Activated T-helper 1 cell treated with anti-CD3 and anti-CD28 coated beads, Interleukin-12 subunit alpha, Interleukin-12 subunit beta, Interleukin-2, Interleukin-4 antibody, amounts not matched to agents 30 ng/mL and 10 ng/mL and 1 ng/mL, durations not matched to agents 14 hours and 24 hours and 36 hours (primary cell): ENCODE results near the gene CPNE6. TPM values are rescaled to one million over a fixed set of nuclear protein-coding genes. Genes with fewer than 3 reads are reported as not detected.

ENCODE experiments used
- DNase-seq: peaks from one replicate; pipeline ENCODE4 v3.0.0; 2021; ENCODE audit warnings: low spot score
- H3K27ac Mint-ChIP-seq: one replicate; pipeline ENCODE4 v1.8.0; 2021; ENCODE audit warnings: mild to moderate bottlenecking, mixed read lengths
- H3K27me3 Mint-ChIP-seq: one replicate; pipeline ENCODE4 v1.8.0; 2022; ENCODE audit warnings: mild to moderate bottlenecking, moderate library complexity, mixed read lengths; ENCODE audit not compliant: insufficient read depth
- H3K36me3 Mint-ChIP-seq: one replicate; pipeline ENCODE4 v1.8.0; 2021; ENCODE audit warnings: low read depth, mixed read lengths
- H3K4me1 Mint-ChIP-seq: one replicate; pipeline ENCODE4 v1.8.0; 2021; ENCODE audit warnings: low read depth, mixed read lengths
- H3K4me3 Mint-ChIP-seq: one replicate; pipeline ENCODE4 v1.8.0; 2021; ENCODE audit warnings: mild to moderate bottlenecking, moderate library complexity, mixed read lengths
- H3K9me3 Mint-ChIP-seq: one replicate; pipeline ENCODE4 v1.8.0; 2021; ENCODE audit warnings: mixed read lengths
- intact Hi-C: fragments of 100-400 bp; cut with micrococcal nuclease; formaldehyde crosslinking; loops from one replicate; pipeline ENCODE4 v1.15.1; 2024
- total RNA-seq: library from RNA; stranded (reverse); gene quantifications from 2 replicates; pipeline ENCODE4 v1.2.3, GENCODE V29; 2022

The CPNE6 gene
- total RNA-seq, 1 donor from 2014 or later, result not detected

DNA sequence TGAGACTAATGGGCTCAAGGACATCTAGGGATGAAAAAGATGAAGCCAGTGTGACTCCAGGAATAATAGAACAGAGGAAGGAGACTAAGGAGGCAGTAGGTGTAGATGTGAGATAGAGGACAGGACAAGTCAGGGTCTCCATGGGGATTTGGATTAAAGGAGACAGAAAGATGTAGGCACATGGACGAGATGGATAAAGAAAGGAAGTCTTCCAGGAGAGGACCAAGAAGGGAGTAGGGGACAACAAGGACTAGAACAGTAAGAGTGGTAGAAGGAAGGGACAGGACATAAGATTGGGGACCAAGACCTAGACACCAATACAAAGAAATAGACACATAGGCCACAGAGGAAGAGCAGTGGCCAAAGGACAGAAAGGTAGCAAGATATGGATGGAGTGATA, 15.6 kb downstream of the CPNE6 start:
- Mint-ChIP-seq H3K27ac (no peak overlapping the region), H3K36me3 (no peaks in the 10 kb centered on the region), H3K4me1 (peaks cover 10% of the 10 kb centered on the region), H3K27me3 (peaks cover 4% of the 10 kb centered on the region), H3K4me3 (no peak overlapping the region), H3K9me3 (no peaks in the 10 kb centered on the region)
- DNase-seq, result no peak
- intact Hi-C loops, result no loop called here

DNA sequence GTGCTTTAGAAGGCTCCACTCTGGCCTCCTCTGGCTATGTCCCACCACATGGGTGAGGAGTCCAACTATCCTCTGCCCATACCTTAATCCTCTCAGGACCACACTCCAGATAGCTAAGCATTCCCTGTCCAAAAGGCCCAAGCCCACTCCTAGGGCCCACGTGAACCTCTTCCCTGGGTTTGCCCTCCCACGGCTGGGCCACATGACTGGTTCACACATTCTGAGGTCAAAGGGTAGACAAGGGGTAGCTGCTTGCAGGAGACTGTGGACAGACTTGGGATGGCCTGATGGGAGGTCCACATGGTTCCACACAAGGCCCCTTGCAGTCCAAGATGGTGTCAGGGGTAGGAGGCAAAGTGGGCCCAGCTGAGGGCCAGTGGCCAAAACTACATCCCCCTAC, 16.7 kb downstream of the CPNE6 start:
- H3K4me3 Mint-ChIP-seq, result no peak overlapping the region
- no peaks in the 10 kb centered on the region for H3K36me3 Mint-ChIP-seq
- peaks cover 8% of the 10 kb centered on the region for H3K4me1 Mint-ChIP-seq
- intact Hi-C loops, result no loop called here
- H3K27me3 Mint-ChIP-seq, result no peaks in the 10 kb centered on the region
- no peaks in the 10 kb centered on the region for H3K9me3 Mint-ChIP-seq
- DNase-seq, result no peak
- H3K27ac Mint-ChIP-seq, result no peak overlapping the region

DNA sequence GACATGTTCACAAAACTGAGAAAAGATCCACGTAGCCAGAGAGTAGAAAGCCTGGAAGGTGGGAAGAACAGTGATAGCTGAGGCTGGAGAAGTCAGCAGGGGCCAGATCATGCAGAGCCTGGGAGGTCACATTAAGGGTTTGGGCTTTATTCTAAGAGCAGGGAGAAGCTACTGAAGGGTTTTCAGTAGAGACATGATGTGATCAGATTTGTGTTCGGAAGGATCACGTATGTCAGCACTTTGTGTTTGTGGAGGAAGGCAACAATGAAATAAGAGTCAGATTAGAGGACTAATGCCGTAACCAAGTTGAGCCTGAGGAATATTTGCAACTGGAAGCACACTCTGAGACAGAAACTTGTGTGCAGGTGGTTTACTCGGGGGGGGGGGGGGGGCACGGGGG, 18.5 kb downstream of the CPNE6 start:
- DNase-seq, result no peak
- peaks cover 18% of the 10 kb centered on the region for H3K4me1 Mint-ChIP-seq
- H3K9me3 Mint-ChIP-seq, result no peaks in the 10 kb centered on the region
- H3K36me3 Mint-ChIP-seq, result peaks cover under 1% of the 10 kb centered on the region
- no peak overlapping the region for H3K4me3 Mint-ChIP-seq
- H3K27ac Mint-ChIP-seq, result no peak overlapping the region
- H3K27me3 Mint-ChIP-seq, result no peaks in the 10 kb centered on the region
- intact Hi-C loops, result loop anchor here (1.0 to 5.0 kb wide), 4 partner anchors 18 to 103 kb away; partner anchors contain the start of gene DHRS4L2

DNA sequence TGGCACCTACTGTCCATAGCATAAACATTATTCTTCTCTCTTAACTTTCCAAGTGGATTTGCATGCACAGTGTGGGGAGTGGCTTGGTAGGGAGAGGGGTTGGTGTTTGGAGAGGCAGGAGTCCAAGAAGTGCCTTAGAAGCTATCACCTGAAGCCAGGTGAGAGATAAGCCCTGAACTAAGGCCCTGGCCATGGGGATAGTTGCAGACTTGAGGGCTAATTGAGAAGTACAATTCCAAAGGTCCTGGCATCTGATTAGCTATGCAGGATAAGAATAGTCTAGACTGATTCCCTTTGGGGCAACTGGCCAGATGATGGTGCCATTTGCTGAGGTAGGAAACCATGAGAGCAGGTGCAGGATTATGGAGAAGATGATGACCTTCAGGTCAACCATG, 20.7 kb downstream of the CPNE6 start:
- Mint-ChIP-seq H3K27me3 (no peaks in the 10 kb centered on the region), H3K27ac (peak overlapping the region; percentile 86), H3K4me1 (peaks cover 36% of the 10 kb centered on the region), H3K36me3 (peaks cover 15% of the 10 kb centered on the region), H3K9me3 (no peaks in the 10 kb centered on the region), H3K4me3 (peak overlapping the region; percentile 16)
- no peak for DNase-seq
- intact Hi-C loops, result loop anchor here (5.0 kb wide), 1 partner anchor 105 kb away; the partner anchor contains the start of gene DHRS4L2

DNA sequence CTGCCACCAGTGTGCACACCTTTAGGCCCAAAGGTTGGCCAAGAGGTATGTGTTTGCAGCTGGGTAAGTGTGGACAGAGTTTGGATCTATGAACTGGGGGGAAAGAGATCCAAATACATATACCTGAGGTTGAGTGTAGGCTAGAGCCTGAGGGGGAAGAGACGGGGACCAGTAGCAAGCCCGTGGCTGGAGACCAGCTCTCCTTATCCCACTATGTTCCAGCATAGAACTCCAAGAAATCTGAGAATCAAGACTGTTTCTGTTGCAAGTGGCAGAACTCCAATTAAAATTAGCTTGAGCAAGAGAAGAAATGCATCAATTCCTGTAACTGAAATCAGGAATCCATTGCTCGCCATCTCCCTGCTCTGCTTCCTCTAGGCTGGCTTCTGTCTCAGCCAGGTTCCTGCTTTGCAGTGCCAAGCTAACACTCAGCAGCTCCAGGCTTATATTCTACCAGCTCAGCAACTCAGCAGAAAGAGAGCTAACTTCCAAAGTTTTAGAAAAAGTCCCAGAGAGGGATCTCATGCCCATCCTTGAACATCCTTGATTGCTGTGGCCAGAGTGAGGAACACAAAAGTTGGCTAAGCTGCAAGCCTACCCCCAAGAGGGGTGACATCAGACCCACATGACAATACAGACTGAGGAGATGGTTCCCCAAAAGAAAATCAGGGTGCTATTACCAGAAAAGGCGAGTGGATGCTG, 21.3 kb downstream of the CPNE6 start:
- Mint-ChIP-seq H3K9me3 (no peaks in the 10 kb centered on the region), H3K4me3 (peak overlapping the region; percentile 100), H3K4me1 (peaks cover 36% of the 10 kb centered on the region), H3K36me3 (peaks cover 15% of the 10 kb centered on the region), H3K27ac (peak overlapping the region; percentile 86), H3K27me3 (no peaks in the 10 kb centered on the region)
- intact Hi-C loops, result loop anchor here (5.0 kb wide), 1 partner anchor 105 kb away; the partner anchor contains the start of gene DHRS4L2
- DNase-seq, result no peak

DNA sequence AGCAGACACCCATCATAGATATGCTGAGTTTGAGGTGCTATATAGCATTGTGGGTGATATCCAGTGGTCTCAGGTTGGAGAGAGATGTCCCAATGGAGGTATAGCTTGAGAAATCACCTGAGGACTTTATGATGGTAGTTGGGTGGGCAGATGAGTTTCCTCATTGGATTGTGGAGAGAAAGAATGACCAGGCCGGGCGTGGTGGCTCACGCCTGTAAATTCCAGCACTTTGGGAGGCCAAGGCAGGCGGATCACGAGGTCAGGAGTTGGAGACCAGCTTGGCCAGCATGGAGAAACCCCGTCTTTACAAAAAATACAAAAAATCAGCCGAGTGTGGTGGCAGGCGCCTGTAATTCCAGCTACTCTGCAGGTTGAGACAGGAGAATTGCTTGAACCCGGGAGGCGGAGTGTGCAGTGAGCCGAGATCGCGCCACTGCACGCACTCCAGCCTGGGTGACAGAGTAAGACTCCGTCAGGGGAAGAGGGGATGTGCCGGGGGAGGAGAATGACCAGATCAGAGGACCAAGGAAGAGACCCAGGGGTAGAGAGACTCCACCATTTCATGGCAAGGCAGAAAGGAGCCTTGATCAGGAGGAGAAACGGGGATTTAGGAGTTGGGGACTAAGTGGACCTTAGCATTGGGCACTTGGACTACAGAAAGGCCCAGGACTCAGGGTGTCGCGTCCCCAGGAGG, 22.0 kb downstream of the CPNE6 start:
- Mint-ChIP-seq H3K4me1 (peaks cover 36% of the 10 kb centered on the region), H3K4me3 (peak overlapping the region; percentile 100), H3K36me3 (peaks cover 18% of the 10 kb centered on the region), H3K27me3 (no peaks in the 10 kb centered on the region), H3K9me3 (no peaks in the 10 kb centered on the region), H3K27ac (peak overlapping the region; percentile 86)
- no peak for DNase-seq
- intact Hi-C loops, result loop anchor here (5.0 kb wide), 1 partner anchor 106 kb away; the partner anchor contains the start of gene DHRS4L2

DNA sequence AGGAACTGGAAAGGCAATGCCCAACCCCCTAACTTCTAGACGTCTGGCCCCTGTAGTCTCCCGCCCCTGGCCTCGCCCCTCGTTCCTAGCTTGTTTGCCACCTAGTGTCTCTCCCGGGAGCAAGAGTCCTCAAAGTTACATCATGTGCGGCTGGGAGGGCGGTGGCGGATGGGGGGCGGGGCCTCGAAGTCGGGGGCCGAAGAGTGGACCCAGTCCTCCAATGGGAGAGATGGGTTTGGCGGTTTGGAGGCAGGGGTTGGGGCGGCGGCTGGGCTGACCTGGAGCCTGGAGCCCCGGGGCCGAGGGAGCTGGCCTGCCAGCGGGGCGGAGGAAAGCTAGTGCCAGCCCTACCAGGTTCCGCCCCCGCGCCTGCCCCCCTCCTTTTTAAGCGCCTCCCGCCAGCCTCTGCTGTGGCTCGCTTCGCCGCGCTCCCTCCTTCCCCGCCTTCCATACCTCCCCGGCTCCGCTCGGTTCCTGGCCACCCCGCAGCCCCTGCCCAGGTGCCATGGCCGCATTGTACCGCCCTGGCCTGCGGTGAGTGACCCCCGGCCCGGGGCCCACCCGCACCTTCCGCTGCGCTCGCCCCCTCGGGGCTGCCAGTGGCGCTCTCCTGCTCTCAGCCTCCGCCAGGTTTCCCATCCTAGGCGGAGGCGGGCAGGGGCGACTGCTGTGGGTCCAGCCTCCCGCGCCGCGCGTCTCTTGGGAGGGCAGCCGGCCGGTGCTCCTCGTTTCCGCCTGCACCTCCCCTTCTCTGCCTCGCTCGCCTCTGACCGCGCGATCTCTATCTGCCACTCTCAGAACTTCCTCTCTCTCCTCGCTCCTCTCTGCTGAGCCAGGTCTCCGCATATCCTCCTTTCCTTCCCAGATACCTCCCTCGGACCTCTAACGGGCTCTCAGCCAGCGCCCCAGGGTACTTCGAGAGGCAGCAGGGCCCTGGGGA, 22.8 kb downstream of the CPNE6 start, which contains the start of gene PCK2:
PCK2 (plus strand) TSS at position 411 of the 940 bp plus-strand sequence; CDS start at position 506, 95 bp downstream.
- DNase-seq, result peak; percentile 70
- peaks cover 18% of the 10 kb centered on the region for H3K36me3 Mint-ChIP-seq
- no peaks in the 10 kb centered on the region for H3K27me3 Mint-ChIP-seq
- peak within 1 kb of the TSS; percentile 100 for H3K4me3 Mint-ChIP-seq
- H3K27ac Mint-ChIP-seq, result peak within 1 kb of the TSS; percentile 97
- peaks cover 36% of the 10 kb centered on the region for H3K4me1 Mint-ChIP-seq
- H3K9me3 Mint-ChIP-seq, result no peaks in the 10 kb centered on the region
- intact Hi-C loops, result loop anchor here (1.0 to 5.0 kb wide), 9 partner anchors 13 to 107 kb away; partner anchors contain the start of genes DCAF11, DHRS4L2, IRF9 and NRL

DNA sequence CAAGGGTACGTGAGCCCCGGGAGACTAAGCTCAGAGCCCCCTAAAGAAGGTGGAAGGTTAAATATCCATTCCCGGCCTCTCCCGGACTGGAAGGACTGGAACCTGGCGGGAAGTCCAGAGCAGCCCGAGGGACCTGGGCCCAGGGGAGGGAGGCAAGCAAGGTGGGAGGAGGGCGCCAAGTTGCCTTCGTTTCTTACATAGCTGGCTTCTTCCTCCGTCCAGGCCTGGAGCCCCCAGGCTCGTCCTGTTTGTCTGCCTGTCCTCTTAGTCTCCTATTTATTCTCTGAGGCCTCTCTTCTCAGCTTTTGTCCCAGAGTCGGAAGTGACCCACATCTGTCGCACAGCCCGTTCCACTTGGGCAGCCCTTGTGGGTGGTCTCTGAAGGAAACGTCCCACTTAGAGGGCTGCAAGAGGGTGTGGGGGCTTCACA, 23.5 kb downstream of the CPNE6 start:
- Mint-ChIP-seq H3K27ac (peak overlapping the region; percentile 97), H3K4me3 (peak overlapping the region; percentile 100), H3K27me3 (no peaks in the 10 kb centered on the region), H3K4me1 (peaks cover 36% of the 10 kb centered on the region), H3K36me3 (peaks cover 24% of the 10 kb centered on the region), H3K9me3 (no peaks in the 10 kb centered on the region)
- intact Hi-C loops, result loop anchor here (1.0 to 5.0 kb wide), 11 partner anchors 14 to 108 kb away; partner anchors contain the start of genes DCAF11, DHRS4L2, IRF9 and NRL
- DNase-seq, result no peak

DNA sequence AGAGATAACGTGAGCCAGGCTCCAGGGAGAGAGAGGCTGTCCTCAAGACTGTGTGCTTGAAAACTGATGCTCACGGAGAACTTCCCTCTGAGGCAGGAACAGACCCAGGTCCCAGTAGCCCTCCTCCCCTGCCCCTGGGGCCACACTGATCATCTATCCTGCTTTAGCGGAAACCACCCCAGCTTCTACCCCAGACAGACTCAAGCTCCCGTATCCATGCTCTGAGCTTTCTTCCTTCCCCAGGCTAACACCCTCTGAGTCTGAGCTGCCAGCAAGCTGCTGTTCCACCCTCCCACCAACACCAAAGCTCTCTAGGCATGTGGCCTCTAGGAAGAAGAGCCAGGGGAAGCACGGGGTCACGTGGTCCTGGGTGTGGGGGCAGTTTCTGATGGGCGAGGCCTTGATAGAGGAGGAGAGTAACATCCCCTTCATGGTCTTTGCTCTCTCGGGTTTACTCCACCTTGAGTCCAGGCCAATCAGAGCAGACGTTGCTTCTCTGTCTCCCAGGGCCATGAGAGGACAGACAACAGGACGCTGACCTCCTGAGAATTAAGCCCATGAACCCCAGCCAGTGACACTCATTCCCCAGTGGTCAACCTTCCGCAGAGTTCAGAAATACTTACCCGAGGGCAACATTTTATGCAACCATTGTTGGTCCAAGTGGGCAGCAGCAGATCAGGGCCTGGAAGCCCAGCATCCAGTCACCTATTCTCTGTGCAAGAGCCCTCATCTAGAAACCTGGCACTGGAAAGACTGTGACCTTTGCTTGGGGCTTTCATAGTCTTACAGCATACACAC, 24.1 kb downstream of the CPNE6 start:
- intact Hi-C loops, result loop anchor here (1.0 to 2.0 kb wide), 3 partner anchors 14 to 59 kb away; partner anchors contain the start of gene PSME1
- no peaks in the 10 kb centered on the region for H3K27me3 Mint-ChIP-seq
- H3K36me3 Mint-ChIP-seq, result peaks cover 29% of the 10 kb centered on the region
- no peaks in the 10 kb centered on the region for H3K9me3 Mint-ChIP-seq
- H3K4me3 Mint-ChIP-seq, result peak overlapping the region; percentile 100
- peaks cover 34% of the 10 kb centered on the region for H3K4me1 Mint-ChIP-seq
- H3K27ac Mint-ChIP-seq, result peak overlapping the region; percentile 97
- DNase-seq, result no peak

DNA sequence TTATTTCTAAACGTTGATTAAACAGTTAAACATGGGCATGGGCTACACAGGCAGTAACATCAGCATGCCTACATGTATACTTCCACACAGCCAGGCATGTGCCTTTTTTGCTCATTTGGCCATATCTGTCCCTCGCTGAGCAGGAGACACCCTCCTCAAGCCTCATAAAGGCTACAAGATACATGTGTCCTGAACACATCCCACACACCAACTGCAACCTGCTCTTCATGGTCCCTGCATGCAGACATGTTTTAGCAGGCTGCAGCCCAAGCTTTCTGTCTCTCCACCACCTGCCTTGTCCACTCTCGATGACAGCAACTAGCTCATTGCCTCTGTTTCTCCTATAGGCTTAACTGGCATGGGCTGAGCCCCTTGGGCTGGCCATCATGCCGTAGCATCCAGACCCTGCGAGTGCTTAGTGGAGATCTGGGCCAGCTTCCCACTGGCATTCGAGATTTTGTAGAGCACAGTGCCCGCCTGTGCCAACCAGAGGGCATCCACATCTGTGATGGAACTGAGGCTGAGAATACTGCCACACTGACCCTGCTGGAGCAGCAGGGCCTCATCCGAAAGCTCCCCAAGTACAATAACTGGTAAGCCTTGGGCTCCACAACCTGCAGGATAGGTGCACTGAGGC, 25.3 kb downstream of the CPNE6 start:
- intact Hi-C loops, result no loop called here
- Mint-ChIP-seq H3K36me3 (peaks cover 38% of the 10 kb centered on the region), H3K27me3 (no peaks in the 10 kb centered on the region), H3K9me3 (no peaks in the 10 kb centered on the region), H3K4me1 (peaks cover 30% of the 10 kb centered on the region), H3K27ac (peak overlapping the region; percentile 44), H3K4me3 (peak overlapping the region; percentile 68)
- no peak for DNase-seq

DNA sequence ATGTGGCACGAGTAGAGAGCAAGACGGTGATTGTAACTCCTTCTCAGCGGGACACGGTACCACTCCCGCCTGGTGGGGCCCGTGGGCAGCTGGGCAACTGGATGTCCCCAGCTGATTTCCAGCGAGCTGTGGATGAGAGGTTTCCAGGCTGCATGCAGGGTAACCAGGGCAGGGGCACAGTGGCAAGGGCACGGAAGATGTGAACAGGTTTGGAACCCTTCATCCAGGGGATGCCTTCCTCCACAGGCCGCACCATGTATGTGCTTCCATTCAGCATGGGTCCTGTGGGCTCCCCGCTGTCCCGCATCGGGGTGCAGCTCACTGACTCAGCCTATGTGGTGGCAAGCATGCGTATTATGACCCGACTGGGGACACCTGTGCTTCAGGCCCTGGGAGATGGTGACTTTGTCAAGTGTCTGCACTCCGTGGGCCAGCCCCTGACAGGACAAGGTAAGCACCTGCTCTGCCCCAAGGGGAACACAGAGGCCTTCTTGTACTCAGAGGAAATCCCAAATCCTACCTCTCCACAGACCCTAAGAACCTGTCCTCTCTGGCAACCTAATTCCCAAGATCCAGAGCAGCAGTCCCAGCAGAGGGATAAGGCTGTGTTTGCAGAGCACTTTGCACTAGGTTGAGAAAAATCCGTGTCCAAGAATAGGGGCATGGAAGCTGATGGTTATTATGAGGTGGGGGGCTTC, 27.0 kb downstream of the CPNE6 start:
- intact Hi-C loops, result no loop called here
- H3K27ac Mint-ChIP-seq, result no peak overlapping the region
- no peaks in the 10 kb centered on the region for H3K27me3 Mint-ChIP-seq
- no peak overlapping the region for H3K4me3 Mint-ChIP-seq
- H3K9me3 Mint-ChIP-seq, result no peaks in the 10 kb centered on the region
- no peak for DNase-seq
- peaks cover 25% of the 10 kb centered on the region for H3K4me1 Mint-ChIP-seq
- peaks cover 46% of the 10 kb centered on the region for H3K36me3 Mint-ChIP-seq
